Measurements from ENCODE around the gene WIF1.

WIF1 gene

GRCh38 chr12:65094722-65095121, 26.4 kb downstream of the WIF1 start (continued):
- TF ChIP-seq INSM2 (tag by site-specific recombination; IDR thresholded peaks at IDR 0.05) (no peak), ZBTB17 (tag by site-specific recombination; IDR thresholded peaks at IDR 0.05) (no peak), ZNF202 (tag by site-specific recombination; IDR thresholded peaks at IDR 0.05; ENCODE audit: borderline replicate concordance) (0 out of 2 replicates have a peak, but pooled peaks have one; percentile 70), EGR2 (tag by site-specific recombination; IDR thresholded peaks at IDR 0.05; ENCODE audit: low read depth) (no peak), ZNF324 (tag by site-specific recombination; IDR thresholded peaks at IDR 0.05) (no peak), ZNF501 (tag by site-specific recombination; IDR thresholded peaks at IDR 0.05) (0 out of 2 replicates have a peak, but pooled peaks have one; percentile 46), ZNF404 (tag by site-specific recombination; IDR thresholded peaks at IDR 0.05) (0 out of 2 replicates have a peak, but pooled peaks have one; percentile 52), ZNF24 (tag by site-specific recombination; IDR thresholded peaks at IDR 0.05) (no peak), ZNF561 (tag by site-specific recombination; IDR thresholded peaks at IDR 0.05; ENCODE audit: borderline replicate concordance) (no peak), ZNF416 (tag by site-specific recombination; IDR thresholded peaks at IDR 0.05) (no peak), ZNF830 (tag by site-specific recombination; IDR thresholded peaks at IDR 0.05; ENCODE audit: low read depth) (no peak), ZNF114 (tag by site-specific recombination; IDR thresholded peaks at IDR 0.05) (no peak), ZBTB49 (tag by site-specific recombination; IDR thresholded peaks at IDR 0.05; ENCODE audit: low read depth) (no peak), ZNF529 (tag by site-specific recombination; IDR thresholded peaks at IDR 0.05; ENCODE audit: insufficient replicate concordance) (peak; percentile 33), ZNF311 (tag by site-specific recombination; IDR thresholded peaks at IDR 0.05; ENCODE audit: borderline replicate concordance) (no peak), ZNF654 (tag by site-specific recombination; IDR thresholded peaks at IDR 0.05; ENCODE audit: low read depth) (peak; percentile 45), ZNF248 (tag by site-specific recombination; IDR thresholded peaks at IDR 0.05) (no peak), ZNF48 (tag by site-specific recombination; IDR thresholded peaks at IDR 0.05) (no peak), ZNF510 (tag by site-specific recombination; IDR thresholded peaks at IDR 0.05; ENCODE audit: insufficient replicate concordance) (peak; percentile 16), ZNF521 (tag by site-specific recombination; IDR thresholded peaks at IDR 0.05) (no peak), ZNF843 (tag by site-specific recombination; IDR thresholded peaks at IDR 0.05) (no peak), ZNF600 (tag by site-specific recombination; IDR thresholded peaks at IDR 0.05) (no peak), SCRT1 (tag by site-specific recombination; IDR thresholded peaks at IDR 0.05; ENCODE audit: borderline replicate concordance) (no peak), ZNF704 (tag by site-specific recombination; IDR thresholded peaks at IDR 0.05) (no peak), ZNF174 (tag by site-specific recombination; IDR thresholded peaks at IDR 0.05) (no peak), HOXC10 (CRISPR knock-in tag; IDR thresholded peaks at IDR 0.05) (no peak), ZNF624 (tag by site-specific recombination; IDR thresholded peaks at IDR 0.05) (no peak), SP7 (tag by site-specific recombination; IDR thresholded peaks at IDR 0.05) (no peak), ZNF239 (tag by site-specific recombination; IDR thresholded peaks at IDR 0.05) (no peak), BCL11B (tag by site-specific recombination; IDR thresholded peaks at IDR 0.05; ENCODE audit: low read depth) (no peak), ZSCAN18 (tag by site-specific recombination; IDR thresholded peaks at IDR 0.05) (no peak), YY2 (tag by site-specific recombination; IDR thresholded peaks at IDR 0.05) (no peak), ZNF747 (tag by site-specific recombination; IDR thresholded peaks at IDR 0.05) (no peak), ZNF280D (tag by site-specific recombination; IDR thresholded peaks at IDR 0.05) (no peak)

Data from HEK293 (cell line).